H1 (cell line): ENCODE results near the gene MYO5B. TPM values are rescaled to one million over a fixed set of nuclear protein-coding genes. Genes with fewer than 3 reads are reported as not detected.

ENCODE experiments used
- CTCF ChIA-PET: fragments of 300-600 bp; sonication (Branson Sonifier 250); formaldehyde crosslinking; loops from one replicate; lab custom pipeline; 2021; ENCODE audit not compliant: partially characterized antibody; lab: Charles Lee
- POLR2A ChIA-PET: fragments of 300-600 bp; sonication (Branson Sonifier 250); formaldehyde crosslinking; loops from one replicate; lab custom pipeline; 2021; ENCODE audit warnings: inconsistent platforms; ENCODE audit not compliant: partially characterized antibody; lab: Charles Lee
- DNase-seq, 2 experiments: peaks; one replicate each; pipeline versions ENCODE4 v3.0.0 to v3.0.0-alpha.2; 2010 to 2022; ENCODE audit warnings: low spot score in 2 of 2, low read depth in 1 of 2, mixed read lengths in 1 of 2
- FAIRE-seq: peaks from 2 replicates; lab custom pipeline; 2011; peaks lifted over from hg19 to GRCh38; lab: Jason Lieb, UNC
- H2AFZ ChIP-seq: 2 replicates; pipeline ENCODE4 v1.8.1; 2012; ENCODE audit warnings: low read length, inconsistent platforms
- H2AK5ac ChIP-seq: 2 replicates; pipeline ENCODE4 v1.6.1; 2013; ENCODE audit warnings: low read depth, low read length
- H2BK120ac ChIP-seq: replicated peaks from 2 replicates; pipeline ENCODE3; 2013; ENCODE audit warnings: low read depth, low read length, inconsistent platforms
- H2BK12ac ChIP-seq: 2 replicates; pipeline ENCODE4 v1.6.1; 2013; ENCODE audit warnings: low read depth, low read length
- H2BK15ac ChIP-seq: 2 replicates; pipeline ENCODE4 v1.6.1; 2013; ENCODE audit warnings: low read length
- H2BK20ac ChIP-seq: 2 replicates; pipeline ENCODE4 v1.6.1; 2013; ENCODE audit warnings: low read length
- H2BK5ac ChIP-seq: 2 replicates; pipeline ENCODE4 v1.6.1; 2013; ENCODE audit warnings: low read depth, low read length
- H3K14ac ChIP-seq: 2 replicates; pipeline ENCODE4 v1.6.1; 2013; ENCODE audit warnings: inconsistent platforms; ENCODE audit not compliant: insufficient read length
- H3K18ac ChIP-seq: 2 replicates; pipeline ENCODE4 v1.6.1; 2013; ENCODE audit warnings: low read length; ENCODE audit errors: extremely low read depth
- H3K23ac ChIP-seq: 2 replicates; pipeline ENCODE4 v1.6.1; 2013; ENCODE audit warnings: inconsistent platforms; ENCODE audit not compliant: insufficient read length
- H3K23me2 ChIP-seq: 2 replicates; pipeline ENCODE4 v1.6.1; 2013; ENCODE audit warnings: low read depth, low read length
- H3K27ac ChIP-seq: 2 replicates; pipeline ENCODE4 v1.6.1; 2011; ENCODE audit warnings: low read depth, low read length, inconsistent platforms
- H3K27me3 ChIP-seq, 4 experiments: replicated peaks in 1 of 4; 1 replicate in 1 of 4; 2 replicates in 3 of 4; pipeline versions ENCODE4 v1.6.1 to v1.8.1; 2011 to 2013; ENCODE audit warnings: low read length in 3 of 4, mild to moderate bottlenecking in 3 of 4, inconsistent platforms in 2 of 4, mixed read lengths in 2 of 4, moderate library complexity in 1 of 4; ENCODE audit not compliant: control insufficient read depth in 3 of 4, insufficient read depth in 3 of 4; ENCODE audit errors: extremely low read depth in 1 of 4
- H3K36me3 ChIP-seq, 4 experiments: 2 replicates each; pipeline versions ENCODE4 v1.6.1 to v1.8.1; 2011 to 2013; ENCODE audit warnings: mild to moderate bottlenecking in 4 of 4, low read length in 3 of 4, moderate library complexity in 2 of 4, control low read depth in 1 of 4, inconsistent platforms in 1 of 4; ENCODE audit not compliant: insufficient read depth in 4 of 4, control insufficient read depth in 2 of 4
- H3K4ac ChIP-seq: replicated peaks from 2 replicates; pipeline ENCODE3; 2013; ENCODE audit warnings: low read length, low read depth, mixed read lengths, inconsistent platforms; ENCODE audit not compliant: insufficient read length
- H3K4me1 ChIP-seq, 4 experiments: replicated peaks in 1 of 4; 1 replicate in 1 of 4; 2 replicates in 3 of 4; pipeline versions ENCODE4 v1.6.1 to v1.8.1; 2011 to 2013; ENCODE audit warnings: low read length in 3 of 4, inconsistent platforms in 2 of 4, mixed read lengths in 1 of 4; ENCODE audit not compliant: insufficient read depth in 4 of 4, control insufficient read depth in 3 of 4
- H3K4me2 ChIP-seq, 2 experiments: 2 replicates each; pipeline versions ENCODE4 v1.6.1 to v1.8.1; 2011 to 2013; ENCODE audit warnings: low read depth in 2 of 2, low read length in 2 of 2, control low read depth in 1 of 2, inconsistent platforms in 1 of 2, mild to moderate bottlenecking in 1 of 2; ENCODE audit not compliant: insufficient read depth in 1 of 2
- H3K4me3 ChIP-seq, 4 experiments: fragments of 200-600, 300-600 bp in 1 of 4; sonication (generic), shearing (Covaris generic), sonication (Bioruptor Twin) in 1 of 4; 2 replicates each; pipeline versions ENCODE4 v1.5.1 to v1.8.1; 2011 to 2016; ENCODE audit warnings: low read length in 4 of 4, low read depth in 3 of 4, control low read depth in 2 of 4, inconsistent platforms in 2 of 4, mild to moderate bottlenecking in 2 of 4, mixed read lengths in 1 of 4, moderate library complexity in 1 of 4; ENCODE audit not compliant: insufficient read depth in 2 of 4; ENCODE audit errors: extremely low read depth in 1 of 4
- H3K56ac ChIP-seq: replicated peaks from 2 replicates; pipeline ENCODE3; 2013; ENCODE audit warnings: low read depth, mild to moderate bottlenecking, mixed read lengths, low read length, inconsistent platforms; ENCODE audit not compliant: insufficient read length
- H3K79me1 ChIP-seq: 2 replicates; pipeline ENCODE4 v1.6.1; 2013; ENCODE audit warnings: low read depth, low read length, control low read depth
- H3K79me2 ChIP-seq, 2 experiments: 2 replicates each; pipeline versions ENCODE4 v1.6.1 to v1.8.1; 2012 to 2013; ENCODE audit warnings: low read length in 2 of 2, mild to moderate bottlenecking in 2 of 2, inconsistent platforms in 1 of 2; ENCODE audit not compliant: insufficient read depth in 2 of 2, control insufficient read depth in 1 of 2
- H3K9ac ChIP-seq, 4 experiments: replicated peaks in 1 of 4; 1 replicate in 1 of 4; 2 replicates in 3 of 4; pipeline versions ENCODE4 v1.6.1 to v1.8.1; 2011 to 2013; ENCODE audit warnings: low read depth in 3 of 4, low read length in 3 of 4, control low read depth in 2 of 4, mild to moderate bottlenecking in 2 of 4, moderate library complexity in 2 of 4, inconsistent platforms in 1 of 4; ENCODE audit errors: extremely low read depth in 1 of 4
- H3K9me3 ChIP-seq, 2 experiments: 2 replicates each; pipeline versions ENCODE4 v1.6.1 to v1.8.1; 2012 to 2013; ENCODE audit warnings: mild to moderate bottlenecking in 2 of 2, moderate library complexity in 2 of 2, control low read depth in 1 of 2, inconsistent platforms in 1 of 2, low read depth in 1 of 2, low read length in 1 of 2, mixed read lengths in 1 of 2; ENCODE audit not compliant: insufficient read depth in 2 of 2
- H4K20me1 ChIP-seq, 2 experiments: replicated peaks in 1 of 2; 2 replicates each; pipeline versions ENCODE3 to v1.8.1; 2011 to 2013; ENCODE audit warnings: inconsistent platforms in 2 of 2, low read length in 2 of 2, mild to moderate bottlenecking in 1 of 2; ENCODE audit not compliant: insufficient read depth in 2 of 2, control insufficient read depth in 1 of 2
- H4K5ac ChIP-seq: 2 replicates; pipeline ENCODE4 v1.6.1; 2013; ENCODE audit warnings: low read length, low read depth, mixed read lengths, inconsistent platforms; ENCODE audit not compliant: insufficient read length
- H4K8ac ChIP-seq: 2 replicates; pipeline ENCODE4 v1.8.0; 2013; ENCODE audit warnings: mild to moderate bottlenecking, moderate library complexity, low read length, inconsistent platforms; ENCODE audit not compliant: insufficient read depth; ENCODE audit errors: extremely low read depth
- H4K91ac ChIP-seq: replicated peaks from 2 replicates; pipeline ENCODE3; 2013; ENCODE audit warnings: low read length, mixed read lengths, inconsistent platforms; ENCODE audit not compliant: insufficient read length
- BRCA1 ChIP-seq: IDR thresholded peaks from 2 replicates; pipeline ENCODE4 v1.6.1; 2012; ENCODE audit warnings: low read depth, low read length, improper control_type of control experiment
- CEBPB ChIP-seq: IDR thresholded peaks from 2 replicates; pipeline ENCODE4 v1.6.1; 2012; ENCODE audit warnings: low read depth, low read length
- CHD1 ChIP-seq: IDR thresholded peaks from 2 replicates; pipeline ENCODE4 v1.6.1; 2012; ENCODE audit warnings: low read depth, low read length, improper control_type of control experiment
- EP300 ChIP-seq, 2 experiments: IDR thresholded peaks; 1 replicate in 1 of 2; 2 replicates in 1 of 2; pipeline ENCODE4 v1.6.1; 2011 to 2012; ENCODE audit warnings: low read depth in 2 of 2, low read length in 2 of 2, mild to moderate bottlenecking in 2 of 2, borderline replicate concordance in 1 of 2, inconsistent platforms in 1 of 2, moderate library complexity in 1 of 2
- FOSL1 ChIP-seq: IDR thresholded peaks from 2 replicates; pipeline ENCODE4 v1.6.1; 2011; ENCODE audit warnings: mild to moderate bottlenecking, low read depth, low read length, moderate library complexity; ENCODE audit not compliant: insufficient read depth
- GABPA ChIP-seq: IDR thresholded peaks from 2 replicates; pipeline ENCODE4 v1.6.1; 2011; ENCODE audit warnings: mild to moderate bottlenecking, low read length, moderate library complexity, borderline replicate concordance; ENCODE audit not compliant: insufficient read depth
- HDAC6 ChIP-seq: IDR thresholded peaks from one replicate; pipeline ENCODE4 v1.7.1; 2012; ENCODE audit warnings: low read depth, mild to moderate bottlenecking, inconsistent platforms, low read length, moderate library complexity
- JUN ChIP-seq: IDR thresholded peaks from 2 replicates; pipeline ENCODE4 v1.6.1; 2011; ENCODE audit warnings: low read depth, mild to moderate bottlenecking, improper control_type of control experiment, low read length
- POU5F1 ChIP-seq: IDR thresholded peaks from 2 replicates; pipeline ENCODE4 v1.6.1; 2011; ENCODE audit warnings: low read depth, mild to moderate bottlenecking, low read length, moderate library complexity
- RBBP5 ChIP-seq: IDR thresholded peaks from 2 replicates; pipeline ENCODE4 v1.7.1; 2012; ENCODE audit warnings: low read depth, mild to moderate bottlenecking, inconsistent platforms, low read length, moderate library complexity, borderline replicate concordance
- RXRA ChIP-seq: IDR thresholded peaks from 2 replicates; pipeline ENCODE4 v1.6.1; 2011; ENCODE audit warnings: low read depth, mild to moderate bottlenecking, low read length, moderate library complexity; ENCODE audit not compliant: insufficient read depth
- SIN3A ChIP-seq, 2 experiments: IDR thresholded peaks in 1 of 2; conservative IDR thresholded peaks in 1 of 2; 2 replicates each; pipeline ENCODE4 v1.6.1; 2011 to 2012; ENCODE audit warnings: low read length in 2 of 2, improper control_type of control experiment in 1 of 2, low read depth in 1 of 2, mild to moderate bottlenecking in 1 of 2
- SP2 ChIP-seq: IDR thresholded peaks from 2 replicates; pipeline ENCODE4 v1.6.1; 2012; ENCODE audit warnings: mild to moderate bottlenecking, low read length, inconsistent platforms
- TBP ChIP-seq: IDR thresholded peaks from 2 replicates; pipeline ENCODE4 v1.6.1; 2011; ENCODE audit warnings: low read depth, low read length, improper control_type of control experiment
- WGBS, 2 experiments: shearing (Covaris generic) in 1 of 2; methylation state at CpG; one replicate each; pipeline versions ENCODE4 v1.1.6 to v1.1.7; 2013 to 2015; ENCODE audit warnings: low lambda C conversion rate in 2 of 2, mixed read lengths in 2 of 2, inconsistent platforms in 1 of 2, low coverage in 1 of 2, missing lambda C conversion rate in 1 of 2; ENCODE audit not compliant: insufficient replicate concordance in 2 of 2, insufficient coverage in 1 of 2, insufficient read length in 1 of 2; ENCODE audit errors: extremely low coverage in 1 of 2, missing lambda C conversion rate in 1 of 2; 5-methylcytosine and 5-hydroxymethylcytosine counted together
- polyA plus RNA-seq, 7 experiments: library from polyadenylated mRNA; depleted of rRNA in 3 of 7; stranded (reverse) in 5 of 7; unstranded in 2 of 7; fragments of >200 nt in 5 of 7; fragments of 200-250 nt in 2 of 7; gene quantifications; 1 replicate in 5 of 7; 2 replicates in 1 of 7; 4 replicates in 1 of 7; pipeline versions ENCODE4 v1.2.1 to v1.2.3, GENCODE V29; 2011 to 2013; ENCODE audit warnings: missing spikeins in 2 of 7, mixed read lengths in 2 of 7
- total RNA-seq: library from RNA; stranded (reverse); fragmentation: NEBNext Ultra II Directional; extraction: Animal tissue kit (Norgen Biotek cat#: 25700); gene quantifications from 2 replicates; pipeline ENCODE4 v1.2.1, GENCODE V29; 2021

Gene MYO5B
- total and polyA plus RNA-seq, 2 of the 8 experiments (the other 6 are each of a cell fraction or from before 2014, with no cell fraction given), result 6.4 to 7.7 TPM

DNA sequence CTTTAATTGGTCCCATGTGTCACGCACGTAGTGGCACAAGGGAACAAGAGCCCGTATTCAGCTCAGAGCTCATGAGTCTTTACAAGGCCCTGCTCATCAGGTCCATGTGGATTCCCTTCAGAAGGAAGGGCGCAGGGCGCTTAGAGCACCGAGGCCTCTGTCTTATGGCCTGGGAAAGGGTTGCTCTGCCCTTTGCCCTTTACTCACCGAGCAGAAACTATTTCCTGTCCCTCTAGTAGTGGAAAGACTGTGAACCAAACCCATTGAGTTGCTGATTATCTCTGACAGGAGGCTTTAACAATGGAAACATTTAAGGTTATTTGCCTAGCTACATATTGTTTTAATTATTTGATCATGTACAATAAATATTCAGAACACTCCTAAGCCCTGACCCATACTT, 279.6 kb downstream of the MYO5B start:
- POLR2A ChIA-PET, result no interaction called here
- TF ChIP-seq FOSL1 (no peak), GABPA (no peak), HDAC6 (no peak), JUN (no peak), RXRA (no peak), SIN3A (conservative IDR thresholded peaks at IDR 0.05 in 1 of 2, IDR thresholded peaks at IDR 0.05 in 1 of 2; ENCODE audit: low read depth in 1 of 2, low read length in 2 of 2) (no peak), TBP (no peak), CEBPB (no peak), RBBP5 (no peak), POU5F1 (no peak), CHD1 (no peak), SP2 (no peak), BRCA1 (no peak), EP300 (IDR thresholded peaks at IDR 0.05; ENCODE audit: borderline replicate concordance in 1 of 2, low read depth in 2 of 2, low read length in 2 of 2) (no peak)

More for the DNA sequence above, 279.6 kb downstream of the MYO5B start:
- no peaks in the 10 kb centered on the region for H3K23me2 ChIP-seq
- DNase-seq, result no peak
- H4K8ac ChIP-seq, result no peak overlapping the region
- H2BK15ac ChIP-seq, result no peak overlapping the region
- H3K23ac ChIP-seq, result no peak overlapping the region
- H2BK5ac ChIP-seq, result no peak overlapping the region
- H3K4me2 ChIP-seq, result no peak overlapping the region
- H3K9me3 ChIP-seq, result peaks cover 0 to 4% of the 10 kb centered on the region in 2 experiments; a peak in 1 of 4 replicates
- no peak overlapping the region for H3K18ac ChIP-seq
- H3K36me3 ChIP-seq, result no peaks in the 10 kb centered on the region
- WGBS, 2 experiments, result 81% methylated on average over 7 of the region's 7 CpGs; no CpG with 5 or more reads in 1 of the 2 experiments
- H3K79me2 ChIP-seq, result no peaks in the 10 kb centered on the region
- no peak overlapping the region for H2AK5ac ChIP-seq
- H3K4ac ChIP-seq, result no peak overlapping the region
- no peak overlapping the region for H4K91ac ChIP-seq
- no peak overlapping the region for H3K14ac ChIP-seq
- H3K27ac ChIP-seq, result no peak overlapping the region
- H3K9ac ChIP-seq, result no peak overlapping the region
- H3K79me1 ChIP-seq, result no peaks in the 10 kb centered on the region
- H3K4me3 ChIP-seq, result no peak overlapping the region
- H2BK120ac ChIP-seq, result no peak overlapping the region
- no peak overlapping the region for H4K5ac ChIP-seq
- no peak for FAIRE-seq
- no peak overlapping the region for H3K56ac ChIP-seq
- CTCF ChIA-PET, result interaction anchor here (1.2 kb wide), 1 partner anchor 28 kb away, joined by 3 read pairs; no protein-coding TSS in a partner anchor
- H3K27me3 ChIP-seq, result no peaks in the 10 kb centered on the region; a peak in 2 of 7 replicates
- no peaks in the 10 kb centered on the region; a peak in 4 of 7 replicates for H3K4me1 ChIP-seq
- H2BK20ac ChIP-seq, result no peak overlapping the region
- no peak overlapping the region for H2BK12ac ChIP-seq
- H2AFZ ChIP-seq, result no peak overlapping the region
- no peaks in the 10 kb centered on the region for H4K20me1 ChIP-seq
